ENCODE data around the gene CXorf66.
"Not testable (repeated sequence)": the region's sequence is repeated elsewhere in the genome, so short reads cannot be mapped to it uniquely, and the experiment has no call there.

CXorf66 gene, protein sequence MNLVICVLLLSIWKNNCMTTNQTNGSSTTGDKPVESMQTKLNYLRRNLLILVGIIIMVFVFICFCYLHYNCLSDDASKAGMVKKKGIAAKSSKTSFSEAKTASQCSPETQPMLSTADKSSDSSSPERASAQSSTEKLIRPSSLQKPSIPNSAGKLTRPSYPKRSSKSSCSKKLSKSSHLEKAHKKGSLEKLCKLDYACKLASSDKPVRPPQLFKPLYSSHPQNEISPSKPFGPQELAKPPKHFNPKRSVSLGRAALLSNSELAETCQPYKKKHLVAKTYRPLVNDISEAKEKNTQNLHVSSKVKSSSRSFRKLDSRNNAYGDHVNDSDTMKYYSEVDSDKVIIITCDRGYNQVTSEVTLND

DNA sequence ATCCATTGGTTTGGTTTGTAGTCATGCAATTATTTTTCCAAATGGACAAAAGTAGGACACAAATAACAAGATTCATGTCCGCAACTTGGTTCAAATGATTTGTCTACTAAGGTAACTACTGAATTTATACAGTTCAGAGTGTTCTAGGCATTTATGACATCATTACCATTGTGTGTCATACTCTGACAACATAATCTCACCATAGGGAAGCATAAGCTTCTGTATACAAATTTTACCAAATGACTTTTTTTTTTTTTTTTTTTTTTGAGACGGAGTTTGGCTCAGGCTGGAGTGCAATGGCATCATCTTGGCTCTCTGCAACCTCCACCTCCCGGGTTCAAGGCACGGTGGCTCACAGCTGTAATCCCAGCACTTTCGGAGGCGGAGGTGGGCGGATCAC, at the start of gene CXorf66:
CXorf66 (minus strand) TSS at position 101 of the 400 bp plus-strand sequence; CDS start at position 76, 25 bp downstream.
- no peak for DNase-seq (ENCODE audit: low read depth)

DNA sequence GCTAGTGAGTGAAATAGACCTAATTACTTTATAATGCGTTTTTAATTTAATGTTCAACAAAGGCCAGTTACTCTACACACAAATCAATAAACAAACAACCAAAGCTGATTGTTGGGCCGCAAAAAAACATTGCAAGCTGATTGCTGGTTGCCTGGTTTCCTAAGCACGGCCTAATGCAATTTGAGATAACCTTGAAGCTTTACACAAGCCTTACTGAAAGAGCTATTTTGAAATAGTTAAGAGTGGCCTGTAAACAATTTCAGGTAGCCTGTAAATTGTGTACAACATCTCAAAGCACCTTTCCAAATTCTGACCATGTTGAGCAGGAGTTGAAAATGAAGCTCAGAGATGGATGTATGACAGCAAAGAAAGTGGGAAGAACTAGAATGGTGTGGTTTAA, 17.5 kb upstream of the CXorf66 start:
- no peak for DNase-seq (ENCODE audit: low read depth)

DNA sequence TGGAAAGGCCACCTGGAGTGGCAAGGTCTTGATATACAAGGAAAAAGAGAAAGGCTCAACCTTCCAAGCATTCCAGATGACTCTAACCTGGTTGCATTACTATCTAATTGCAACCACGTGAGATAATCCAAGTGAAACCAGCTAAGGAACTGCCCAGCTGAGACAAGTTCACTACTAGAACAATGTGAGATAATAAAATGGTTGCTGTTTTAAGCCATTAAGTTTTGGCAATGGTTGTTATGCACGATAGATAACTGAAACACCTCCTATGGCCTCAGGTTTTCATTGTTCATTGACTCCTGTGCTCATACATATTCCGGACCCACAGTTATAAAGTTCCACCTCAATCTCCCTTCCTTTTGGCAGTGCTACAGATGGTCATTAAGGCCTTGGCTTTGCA, 9.2 kb upstream of the CXorf66 start:
- DNase-seq (ENCODE audit: low read depth), result no peak

DNA sequence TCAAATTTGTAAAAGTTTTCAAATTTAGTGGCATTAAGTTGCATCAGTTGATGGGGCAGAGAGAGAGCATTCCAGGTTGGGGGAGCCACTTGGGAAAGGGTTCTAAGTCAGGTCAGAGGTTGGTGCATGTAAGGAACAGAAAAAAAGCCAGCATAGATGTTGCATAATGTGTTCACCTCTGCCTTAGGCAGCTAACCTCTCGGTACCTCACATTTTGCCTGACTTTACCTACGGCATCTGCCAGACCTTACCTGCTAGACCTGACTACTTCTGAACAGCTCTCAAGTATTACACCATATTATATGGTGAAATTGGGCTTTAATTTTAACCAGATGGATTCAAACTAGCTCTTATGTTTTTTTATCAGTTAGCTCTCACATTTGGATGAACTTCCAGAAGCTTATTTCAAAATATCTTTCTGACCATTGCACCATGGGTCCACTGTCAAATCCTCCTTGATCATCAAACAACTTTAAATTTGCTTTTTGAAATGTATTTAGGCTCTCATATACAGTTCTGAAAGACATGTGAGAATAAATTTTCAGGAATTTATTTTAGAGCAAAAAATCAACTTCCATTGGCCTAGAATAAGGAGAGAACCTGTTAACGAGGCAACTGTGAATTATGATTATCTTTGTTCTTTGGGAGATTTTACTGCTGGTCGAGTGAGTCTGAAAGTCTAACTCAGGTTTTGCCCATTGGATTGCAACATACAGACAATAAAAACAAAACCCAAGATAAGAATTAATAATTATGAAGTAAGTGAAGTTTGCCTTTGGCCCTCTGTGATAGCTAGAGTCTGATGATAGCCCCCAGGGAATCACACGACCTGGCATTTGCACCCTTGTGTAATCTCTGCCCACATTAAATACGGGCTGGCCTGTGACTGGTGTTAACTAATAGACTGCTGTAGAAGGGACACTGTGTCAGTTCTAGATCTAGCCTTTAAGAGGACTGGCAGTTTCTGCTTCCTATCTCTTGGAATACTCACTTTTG, 7.6 kb upstream of the CXorf66 start:
- no peak for DNase-seq (ENCODE audit: low read depth)

DNA sequence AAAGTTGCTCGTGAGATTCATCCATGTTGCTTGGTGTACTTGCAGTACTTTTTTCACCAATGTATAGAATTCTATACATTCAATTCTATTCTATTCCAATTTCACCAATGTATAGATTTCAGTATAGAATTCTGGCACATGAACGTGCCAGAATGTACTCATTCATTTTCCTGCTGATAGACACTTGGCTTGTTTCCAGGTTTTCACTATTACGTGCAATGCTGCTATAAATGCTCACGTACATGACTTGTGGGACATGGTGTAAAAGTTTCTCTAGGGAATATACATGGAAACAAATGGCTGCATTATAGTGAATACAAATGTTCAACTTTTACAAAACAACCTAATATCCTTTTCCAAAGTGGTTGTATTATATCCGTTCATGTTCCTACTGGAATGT, 6.8 kb upstream of the CXorf66 start:
- no peak for DNase-seq (ENCODE audit: low read depth)

DNA sequence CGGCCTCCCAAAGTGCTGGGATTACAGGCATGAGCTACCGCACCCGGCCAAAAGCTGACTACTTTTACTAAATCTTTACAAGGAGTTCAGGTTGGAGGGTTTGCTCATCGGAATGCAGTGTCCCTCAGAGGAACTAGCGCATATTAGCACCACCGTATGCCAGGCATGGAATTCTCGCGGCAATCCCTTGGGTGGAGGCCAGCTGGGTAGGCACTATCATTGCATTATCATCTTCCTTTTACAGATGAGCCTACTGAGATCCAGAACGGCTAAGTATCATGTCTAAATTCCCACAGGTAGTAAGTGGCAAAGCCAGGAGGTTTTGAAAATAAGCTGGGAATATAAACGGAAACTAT, 6.1 kb upstream of the CXorf66 start:
- no peak for DNase-seq (ENCODE audit: low read depth)

DNA sequence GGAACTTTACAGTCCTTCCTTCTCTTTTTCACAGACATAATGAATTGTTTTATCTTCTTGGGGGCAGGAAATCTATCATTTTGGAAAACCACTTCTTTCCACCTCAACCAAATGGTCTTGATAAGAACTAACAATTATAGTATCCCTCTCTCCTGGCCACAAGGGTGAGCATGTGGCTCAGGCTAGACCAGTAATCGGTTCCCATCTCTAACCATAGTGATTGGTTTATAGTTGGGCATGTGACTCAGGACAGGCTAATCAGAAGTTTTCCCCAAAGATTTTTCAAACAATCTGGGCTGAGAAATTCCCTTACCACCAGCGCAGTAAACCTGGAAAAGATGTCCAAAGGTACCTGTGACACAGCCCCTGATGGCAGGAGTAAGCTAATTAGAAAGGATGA, 4.0 kb upstream of the CXorf66 start:
- no peak for DNase-seq (ENCODE audit: low read depth)

DNA sequence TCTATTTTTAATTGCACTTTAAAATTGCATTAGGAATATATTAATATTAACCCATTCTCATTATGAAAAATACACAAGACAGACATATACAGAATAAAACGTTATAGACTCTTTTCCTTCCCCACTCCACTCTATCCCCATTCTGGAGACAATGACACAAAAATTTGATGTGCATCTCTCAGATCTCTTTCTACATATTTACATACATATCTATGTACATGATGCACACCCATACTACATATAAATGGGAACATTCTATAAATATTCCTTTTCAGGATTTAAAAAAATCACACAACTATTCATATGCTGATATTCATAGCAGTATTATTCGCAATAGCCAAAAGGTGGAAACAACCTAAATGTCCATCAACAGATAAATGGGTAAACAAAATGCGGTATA, 2.4 kb upstream of the CXorf66 start:
- no peak for DNase-seq (ENCODE audit: low read depth)

DNA sequence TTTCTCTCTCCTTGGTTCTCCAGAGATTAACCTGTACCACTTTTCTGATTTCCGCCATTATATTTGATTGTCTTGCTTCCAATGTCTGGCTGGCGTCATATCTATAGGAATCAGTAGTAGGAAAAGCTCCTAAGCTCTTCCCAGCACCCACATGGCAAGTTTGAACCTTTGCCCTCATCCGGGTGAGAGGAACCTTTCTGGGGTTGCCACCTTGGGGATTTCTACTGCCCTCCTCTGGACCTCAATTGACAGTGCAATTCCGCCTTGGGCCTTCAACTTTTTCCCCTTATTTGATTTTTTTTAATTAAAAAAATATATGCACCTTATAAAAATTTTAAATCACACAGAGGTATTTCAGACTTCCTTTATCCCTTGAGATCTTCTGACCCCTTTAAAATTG, 2.0 kb upstream of the CXorf66 start:
- no peak for DNase-seq (ENCODE audit: low read depth)

DNA sequence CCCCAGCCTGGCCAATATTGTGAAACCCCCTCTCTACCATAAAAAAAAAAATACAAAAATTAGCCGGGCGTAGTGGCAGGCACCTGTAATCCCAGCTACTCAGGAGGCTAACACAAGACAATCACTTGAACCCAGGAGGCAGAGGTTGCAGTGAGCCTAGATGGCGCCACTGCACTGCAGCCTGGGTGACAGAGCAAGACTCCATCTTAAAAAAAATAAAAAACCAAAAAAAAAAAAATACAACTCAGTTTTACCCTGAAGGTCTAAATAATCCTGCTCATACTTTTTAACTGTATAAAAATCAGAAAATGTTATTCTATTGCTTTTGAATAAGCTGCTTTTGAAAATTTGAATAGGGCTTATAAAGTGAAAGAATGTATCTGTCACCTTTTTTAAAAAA, 838 bp upstream of the CXorf66 start:
- not testable (repeated sequence) for DNase-seq (ENCODE audit: low read depth)

DNA sequence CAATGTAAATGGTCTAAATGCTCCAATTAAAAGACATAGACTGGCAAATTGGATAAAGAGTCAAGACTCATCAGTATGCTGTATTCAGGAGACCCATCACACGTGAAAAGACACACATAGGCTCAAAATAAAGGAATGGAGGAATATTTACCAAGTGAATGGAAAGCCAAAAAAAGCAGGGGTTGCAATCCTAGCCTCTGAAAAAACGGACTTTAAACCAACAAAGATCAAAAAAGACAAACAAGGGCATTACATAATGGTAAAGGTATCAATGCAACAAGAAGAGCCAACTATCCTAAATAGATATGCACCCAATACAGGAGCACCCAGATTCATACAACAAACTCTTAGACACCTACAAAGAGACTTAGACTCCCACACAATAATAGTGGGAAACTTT, 4.2 kb downstream of the CXorf66 start:
- not testable (repeated sequence) for DNase-seq (ENCODE audit: low read depth)

DNA sequence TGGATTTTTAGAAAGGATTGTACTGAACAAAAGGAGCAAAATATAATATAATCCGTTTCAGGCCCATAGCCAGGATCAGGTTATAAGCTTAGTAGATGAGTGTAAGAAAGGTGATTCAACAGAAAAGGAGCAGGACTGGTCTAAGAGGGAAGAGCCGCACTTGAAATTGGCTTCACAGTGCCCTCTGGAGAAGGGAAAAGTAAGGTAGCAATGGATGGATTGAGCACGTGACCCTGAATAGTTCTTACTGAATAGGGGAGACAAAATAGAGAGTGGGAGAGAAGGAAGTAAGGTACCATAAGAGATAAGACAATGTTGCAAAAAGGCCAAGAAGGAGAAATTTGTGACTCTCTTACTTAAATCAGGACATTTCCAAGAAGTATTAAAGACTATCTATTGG, 15.6 kb downstream of the CXorf66 start:
- DNase-seq (ENCODE audit: low read depth), result no peak

DNA sequence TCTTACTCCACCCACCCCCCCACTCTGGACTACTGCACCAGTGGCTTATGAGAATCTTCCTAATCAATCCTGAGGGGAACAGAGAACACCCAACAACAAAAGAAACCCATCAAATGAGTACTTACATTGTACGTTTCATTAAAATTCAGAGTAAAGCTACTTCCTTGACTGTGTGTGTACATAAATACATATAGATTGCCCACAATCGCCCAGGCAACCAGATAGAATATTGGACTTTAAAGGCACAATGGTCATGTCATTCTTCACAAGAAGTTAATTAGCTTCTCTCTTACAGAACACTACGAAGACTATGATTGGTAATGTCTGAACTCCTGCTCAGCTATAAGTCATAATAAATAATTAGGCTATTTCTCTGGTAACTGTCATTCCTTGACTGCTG, 20.2 kb downstream of the CXorf66 start:
- no peak for DNase-seq (ENCODE audit: low read depth)

DNA sequence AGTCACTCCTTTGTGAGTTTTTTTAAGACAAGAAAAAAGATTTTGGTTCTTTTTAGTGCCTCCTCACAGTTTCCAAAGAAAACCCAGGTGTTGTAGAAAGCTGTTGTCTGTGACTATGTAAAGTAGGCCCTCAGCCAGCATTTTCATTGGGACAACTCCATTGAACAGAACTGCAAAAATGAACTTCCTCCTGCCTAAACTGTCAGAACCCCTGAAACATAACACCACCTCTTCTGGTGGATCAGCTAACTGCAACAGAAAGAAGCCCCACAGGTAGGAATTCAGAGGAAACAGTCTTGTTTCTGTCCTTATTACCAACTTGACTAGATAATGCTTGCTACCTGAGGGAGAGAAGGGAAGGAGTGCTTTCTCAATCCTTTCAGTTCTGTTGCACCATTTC, 29.1 kb downstream of the CXorf66 start:
- no peak for DNase-seq (ENCODE audit: low read depth)

DNA sequence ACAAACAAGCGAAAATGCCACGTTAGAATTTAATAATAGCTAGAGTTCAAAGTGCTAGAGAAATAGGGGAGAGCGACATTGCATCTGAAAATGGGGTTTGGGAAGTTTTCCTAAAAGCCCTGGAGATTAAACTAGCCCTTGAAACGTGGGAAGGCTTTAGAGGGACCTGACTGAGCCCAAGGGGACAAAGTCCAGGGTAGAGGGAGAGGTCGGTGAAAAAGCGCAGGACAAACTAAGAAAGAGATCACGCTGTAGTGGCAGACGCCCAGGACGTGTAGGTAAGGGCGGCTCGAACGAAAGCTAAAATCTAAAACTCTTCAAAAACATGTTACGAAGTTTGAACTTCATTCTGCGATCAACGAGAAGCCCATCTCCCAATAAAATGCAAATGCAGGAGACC, 31.4 kb downstream of the CXorf66 start:
- no peak for DNase-seq (ENCODE audit: low read depth)

DNA sequence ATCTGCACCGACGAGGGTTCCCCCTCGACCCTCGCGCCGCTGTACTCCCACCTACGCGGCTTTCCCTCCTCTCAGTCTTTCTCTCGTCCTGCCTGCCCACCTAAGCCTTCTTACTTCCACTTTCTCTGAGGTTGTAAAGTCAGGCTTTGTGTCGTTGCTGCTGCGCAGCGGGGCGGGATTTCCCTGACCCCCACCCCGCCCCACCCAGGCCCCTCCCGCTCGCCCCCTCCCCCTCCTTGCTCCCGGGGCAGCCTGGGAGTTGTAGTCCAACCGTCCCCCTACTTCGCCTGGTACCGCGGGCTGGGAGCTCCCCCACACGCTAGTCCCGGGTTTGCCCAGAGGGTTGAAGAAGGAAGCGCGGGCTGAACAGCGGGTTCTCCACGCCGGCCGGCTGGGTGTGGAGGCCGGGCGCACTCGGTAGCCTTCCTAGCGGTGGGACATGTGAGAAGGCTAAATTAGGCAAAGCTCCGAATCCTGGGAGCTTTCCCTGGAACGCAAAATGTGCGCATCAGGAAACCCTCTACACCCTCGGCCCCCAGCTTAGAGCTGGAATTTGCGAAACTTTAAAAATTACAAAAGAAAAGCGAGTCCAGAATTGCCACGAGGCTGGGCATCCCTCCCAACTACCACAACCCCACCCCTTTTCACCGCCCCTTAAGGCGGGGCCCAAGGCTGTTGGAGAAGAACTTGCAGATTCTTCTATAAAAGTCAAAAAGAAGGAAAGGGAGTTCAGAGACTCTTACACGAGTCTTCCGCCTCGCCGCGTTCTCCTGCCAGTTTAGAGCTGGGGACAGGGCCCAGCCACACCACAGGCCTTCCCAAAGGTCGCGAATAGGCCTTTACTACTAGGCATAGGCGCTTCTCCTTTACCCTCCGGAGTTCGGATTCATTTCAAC, 32.2 kb downstream of the CXorf66 start, which contains the start of gene ATP11C:
ATP11C (minus strand) TSS at position 153 of the 896 bp plus-strand sequence. CDS start 1,011 bp downstream, outside the sequence.
- DNase-seq (ENCODE audit: low read depth), result peak; percentile 55

DNA sequence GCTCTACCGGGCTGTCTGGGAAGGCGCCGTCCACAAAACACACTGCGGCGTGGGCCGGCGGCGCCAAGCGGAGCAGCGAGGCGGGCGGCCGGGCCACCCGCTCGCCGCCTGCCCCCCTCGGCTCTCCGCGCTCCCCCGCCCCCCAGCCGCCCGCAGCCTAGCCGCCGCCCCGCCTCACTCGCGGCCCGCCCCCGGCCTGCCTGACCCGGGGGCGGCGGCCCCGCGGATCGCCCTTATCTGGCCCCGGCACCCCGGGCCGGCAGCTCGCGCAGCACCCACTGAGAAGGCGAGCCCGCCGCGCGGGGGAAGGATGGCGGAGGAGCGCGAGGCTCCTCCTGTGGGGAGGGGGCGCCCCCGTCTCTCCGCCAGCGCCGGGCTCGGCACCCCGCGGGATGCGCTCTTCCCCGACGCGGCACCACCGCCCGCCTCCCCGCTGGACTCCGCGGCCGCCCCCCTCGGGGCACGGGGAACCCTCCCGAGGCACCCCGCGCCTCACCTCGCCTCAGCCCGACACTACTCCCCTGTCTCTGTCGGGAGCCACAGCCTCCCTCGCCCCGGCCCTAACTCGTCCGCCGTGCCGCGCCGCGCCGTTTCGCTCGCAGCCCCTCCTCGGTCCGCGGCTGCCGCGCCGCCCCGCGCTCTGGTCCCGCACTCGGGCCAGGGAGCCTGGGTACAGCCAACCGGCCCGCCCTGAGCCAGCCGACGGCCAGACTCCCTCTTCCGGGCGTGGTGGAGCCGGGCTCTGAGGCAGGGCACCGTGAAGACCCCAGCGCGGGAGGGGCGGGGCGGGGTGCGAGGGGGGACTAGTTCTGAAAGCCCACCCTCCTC, 33.0 kb downstream of the CXorf66 start:
- DNase-seq (ENCODE audit: low read depth), result no peak

DNA sequence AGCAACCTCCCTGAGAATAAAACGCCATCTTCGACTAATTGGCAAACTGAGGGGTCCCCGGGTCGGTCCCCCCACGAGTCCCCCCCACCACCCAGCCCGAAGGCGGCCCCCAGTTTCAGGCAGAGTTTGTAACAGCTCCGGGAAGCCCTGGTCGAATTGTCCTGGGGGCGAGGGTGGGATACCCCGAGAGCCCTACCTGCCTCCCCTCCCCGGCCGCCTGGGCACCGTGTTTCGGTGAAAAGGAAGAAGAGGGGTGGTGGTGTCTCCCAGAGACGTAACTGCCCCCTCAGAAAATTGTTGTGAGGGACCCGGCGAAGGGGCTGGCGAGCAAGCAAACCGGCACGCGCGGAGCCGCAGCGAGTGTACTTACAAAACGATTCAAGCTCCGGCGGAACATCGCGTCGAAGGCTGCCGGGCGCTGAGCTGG, 33.7 kb downstream of the CXorf66 start:
- DNase-seq (ENCODE audit: low read depth), result no peak

DNA sequence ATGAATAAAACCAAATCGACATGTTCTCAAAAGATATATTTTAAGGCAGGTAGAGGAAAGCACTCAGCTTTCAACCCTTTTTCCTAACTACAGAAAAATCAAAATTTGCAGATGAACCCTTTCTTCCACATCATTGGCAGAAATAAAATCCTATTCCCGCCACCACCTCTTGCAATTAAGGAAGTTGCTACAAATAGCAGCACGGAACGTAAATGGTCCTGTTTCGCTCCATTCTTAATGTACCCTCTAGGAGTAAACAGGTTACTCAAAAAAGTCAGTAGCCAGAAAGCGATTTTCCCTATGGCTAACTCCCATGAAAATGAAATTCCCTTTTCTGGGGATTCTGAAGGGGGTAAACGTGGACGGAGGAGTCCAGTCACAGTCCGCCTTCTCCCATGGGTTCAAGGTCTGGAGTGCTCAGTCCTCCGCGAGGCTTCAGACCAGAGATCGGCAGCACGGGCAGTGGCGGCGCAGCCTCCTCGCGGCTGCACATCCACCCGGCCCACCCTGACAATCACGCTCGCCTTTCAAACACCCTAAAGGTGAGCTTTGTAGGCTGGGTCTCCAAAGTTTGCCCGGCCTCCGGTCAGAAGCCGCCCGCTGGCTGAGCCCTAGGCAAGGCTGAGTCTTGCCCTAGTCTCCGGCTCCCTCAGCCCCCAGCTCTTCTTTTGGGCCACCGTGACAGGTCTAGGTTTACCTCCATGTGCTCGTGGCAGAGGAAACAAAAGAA, 34.2 kb downstream of the CXorf66 start:
- no peak for DNase-seq (ENCODE audit: low read depth)

DNA sequence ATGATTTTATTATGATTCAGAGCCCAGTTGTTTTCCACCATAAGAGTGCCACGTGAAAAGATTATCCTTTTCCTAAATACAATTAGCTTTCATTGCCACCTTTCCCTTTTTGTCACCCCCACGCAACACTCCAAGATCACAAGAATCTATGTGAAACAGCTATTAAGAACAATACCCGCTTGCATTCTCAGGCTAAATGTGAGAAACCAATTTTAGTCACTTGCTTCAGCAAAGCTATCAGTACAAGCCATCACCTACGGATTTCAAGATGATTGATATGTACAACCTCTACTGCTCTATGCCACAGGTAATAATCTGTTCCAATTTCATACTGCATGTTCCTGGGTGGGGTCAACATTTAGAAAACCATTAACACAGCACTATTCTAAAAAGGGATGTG, 34.9 kb downstream of the CXorf66 start:
- no peak for DNase-seq (ENCODE audit: low read depth)

Data from stimulated activated CD8-positive, alpha-beta memory T cell treated with anti-CD3 and anti-CD28 coated beads, Interleukin-7, amount 100 ng/mL, for 24 hours (primary cell).